Activated gamma-delta T cell treated with anti-CD3 and anti-CD28 coated beads, Interleukin-2, amount 50 U/mL, for 16 hours (primary cell): ENCODE results near the gene C8A.

Experiments
- DNase-seq: peaks from one replicate; pipeline ENCODE4 v3.0.0-alpha.2; 2020; ENCODE audit warnings: low read depth

The C8A gene

DNA sequence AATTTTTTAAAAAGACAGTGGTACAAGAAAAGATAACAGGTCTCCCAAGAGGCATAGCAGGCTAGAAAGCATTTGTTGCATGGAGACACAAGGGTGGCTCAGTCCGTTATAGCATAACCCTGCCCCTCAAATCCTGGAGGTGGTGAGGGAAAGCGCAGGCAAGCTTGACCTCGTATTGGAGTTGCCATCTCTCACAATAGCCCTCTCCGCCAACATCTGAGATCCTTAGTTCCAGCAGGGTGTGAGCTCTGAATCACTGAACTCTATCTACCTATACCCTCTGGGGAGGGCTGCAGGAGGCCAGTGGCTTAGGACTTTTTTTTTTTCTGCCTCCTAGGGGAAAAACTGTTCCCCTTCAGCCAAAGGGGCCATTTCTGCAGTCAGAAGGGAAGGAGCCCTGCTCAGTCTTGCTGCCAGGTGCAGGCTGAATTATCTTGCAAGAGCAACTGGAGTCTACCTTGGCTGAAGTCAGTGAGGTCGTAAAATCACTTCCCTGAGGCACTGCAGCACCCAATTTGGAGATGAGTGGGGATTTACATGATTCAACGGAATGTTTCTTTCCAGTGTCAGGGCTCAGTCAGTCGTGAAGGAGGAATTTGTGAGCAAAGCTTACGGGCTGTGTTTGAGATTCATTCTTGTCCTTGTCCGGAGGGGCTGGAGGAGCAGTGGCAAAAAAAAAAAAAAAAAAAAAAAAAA is 17.2 kb upstream of the C8A start:
- no peak for DNase-seq

- DNase-seq: no peak
These were observed 15.8 kb upstream of the C8A start for GRCh38 chr1:56838759-56839158.

DNA sequence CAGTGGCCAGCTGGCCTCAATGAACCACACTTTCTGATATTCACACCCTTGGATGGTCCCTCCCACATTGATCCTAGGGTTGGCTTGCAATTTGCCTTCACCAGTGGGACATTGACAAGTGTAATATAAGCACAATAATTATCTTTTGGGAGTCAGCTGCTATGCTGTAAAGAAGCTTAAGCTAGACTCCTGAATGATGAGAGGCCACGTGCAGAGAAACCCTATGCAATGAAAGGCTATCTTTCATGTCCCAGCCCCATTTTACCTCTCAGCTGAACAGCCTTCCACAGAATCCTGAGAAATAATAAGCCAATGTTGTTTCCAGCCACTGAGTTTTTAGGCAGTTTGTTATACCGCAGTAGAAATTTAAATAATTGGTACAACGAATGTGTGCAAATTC is 11.1 kb upstream of the C8A start:
- no peak for DNase-seq

DNA sequence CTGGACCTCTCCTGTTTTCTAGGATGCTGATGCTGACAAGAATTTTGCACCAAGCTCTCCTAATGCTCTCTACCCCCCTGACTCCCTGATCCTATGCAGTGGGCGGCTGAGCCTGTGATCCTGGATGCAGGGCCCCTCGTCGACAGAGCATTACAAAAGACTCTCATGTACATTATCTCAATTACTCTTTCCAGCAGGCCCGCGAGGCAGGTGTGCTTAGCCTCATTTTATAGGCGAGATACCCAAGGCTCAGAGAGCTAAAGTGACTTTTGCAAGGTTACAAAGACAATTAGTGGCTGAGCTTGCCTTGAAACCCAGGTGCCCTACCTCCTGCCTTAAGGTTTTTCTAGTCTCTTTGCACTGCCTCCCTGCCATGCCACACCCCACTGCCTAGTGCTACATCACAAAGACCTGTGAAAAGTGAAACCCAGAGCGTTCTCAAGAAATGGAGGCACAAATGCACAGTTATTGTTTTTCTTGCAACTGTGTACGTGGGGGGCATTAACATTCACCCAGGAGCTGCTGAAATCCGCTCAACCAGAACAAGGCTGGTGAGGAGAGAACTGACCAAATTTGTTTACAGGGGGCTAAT is 10.0 kb upstream of the C8A start:
- DNase-seq: no peak

- DNase-seq: no peak
These were observed 9.3 kb upstream of the C8A start for GRCh38 chr1:56845343-56845742.

- DNase-seq: no peak
These were observed 4.8 kb upstream of the C8A start for GRCh38 chr1:56849750-56850149.

- no peak for DNase-seq
These were observed 4.2 kb upstream of the C8A start for GRCh38 chr1:56850411-56850810.

- no peak for DNase-seq
These were observed 3.7 kb upstream of the C8A start for GRCh38 chr1:56850922-56851321.

GRCh38 chr1:56852476-56852875 is 2.1 kb upstream of the C8A start:
- no peak for DNase-seq

- DNase-seq: no peak
These were observed 593 bp downstream of the C8A start for GRCh38 chr1:56855190-56855589.

DNA sequence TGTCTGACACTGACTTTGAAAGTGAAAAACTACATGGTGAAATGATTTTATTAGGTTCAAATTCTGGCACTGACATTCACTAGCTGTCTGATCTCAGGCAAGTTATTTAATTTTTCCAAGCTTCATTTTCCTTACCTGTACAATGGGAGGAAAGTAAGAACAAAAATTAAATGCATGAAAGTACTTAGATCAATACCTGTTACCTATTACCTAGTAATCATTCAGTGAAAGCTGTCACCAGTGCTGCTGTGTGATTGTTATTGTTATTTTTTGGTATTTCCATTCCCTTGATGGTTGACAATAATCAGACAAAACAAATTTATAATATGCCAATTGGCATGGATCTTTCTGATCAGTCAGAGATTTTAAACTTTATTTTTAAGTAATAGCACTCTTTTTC is 1.6 kb downstream of the C8A start:
- no peak for DNase-seq

- no peak for DNase-seq
These were observed 4.7 kb downstream of the C8A start for GRCh38 chr1:56859287-56859686.

DNA sequence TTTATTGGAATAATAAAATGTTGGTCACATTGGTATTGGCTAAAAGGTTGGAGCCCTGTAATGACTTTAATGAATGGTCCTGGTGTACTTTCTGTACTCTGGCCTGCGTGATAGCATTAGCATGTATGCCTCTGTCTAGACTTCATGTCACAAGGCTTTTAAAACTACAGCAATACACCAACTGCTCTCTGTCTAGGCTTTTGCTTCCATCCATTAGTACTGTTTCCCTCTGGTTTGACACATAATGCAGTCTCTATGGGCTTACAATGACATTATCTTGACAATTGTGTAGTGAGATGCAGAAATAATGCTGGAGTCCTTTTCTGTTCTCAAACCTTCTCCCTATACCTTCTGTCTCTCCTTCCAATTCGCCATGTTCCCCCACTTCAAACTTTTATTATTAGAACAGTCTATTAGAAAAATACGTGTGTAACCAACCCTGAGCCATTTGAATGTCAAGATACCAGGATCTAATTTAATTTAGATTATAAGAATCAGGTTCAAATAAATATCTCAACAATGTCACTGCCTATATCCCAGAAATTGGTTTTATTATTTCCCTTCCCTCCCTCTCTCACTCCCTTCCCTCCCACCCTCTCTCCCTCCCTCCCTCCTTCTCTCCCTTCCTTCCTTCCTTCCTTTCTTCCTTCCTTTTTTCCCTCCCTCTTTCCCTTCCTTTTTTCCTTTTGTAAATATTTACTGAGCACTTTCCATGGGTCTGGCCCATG is 8.8 kb downstream of the C8A start:
- DNase-seq: no peak

- DNase-seq: no peak
These were observed 9.8 kb downstream of the C8A start for GRCh38 chr1:56864430-56864829.

- DNase-seq: no peak
These were observed 12.1 kb downstream of the C8A start for GRCh38 chr1:56866656-56867055.

- no peak for DNase-seq
These were observed 12.9 kb downstream of the C8A start for GRCh38 chr1:56867491-56867890.

DNA sequence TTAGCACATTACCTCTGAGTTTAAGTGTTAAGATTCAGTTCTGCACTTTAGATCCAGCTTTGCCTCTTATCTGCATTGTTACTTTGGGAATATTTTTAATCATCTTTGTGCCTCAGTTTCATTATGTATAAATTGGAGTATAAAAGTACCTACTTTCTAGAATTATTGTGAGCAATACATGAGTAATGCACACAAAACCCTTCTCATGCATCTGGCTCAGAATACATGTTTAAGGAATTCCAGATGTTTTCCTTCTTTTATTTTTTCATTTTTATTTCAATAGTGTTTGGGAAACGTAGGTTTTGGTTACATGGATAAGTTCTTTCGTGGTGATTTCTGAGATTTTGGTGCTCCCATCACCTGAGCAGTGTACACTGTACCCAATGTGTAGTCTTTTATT is 14.2 kb downstream of the C8A start:
- DNase-seq: no peak

GRCh38 chr1:56872597-56872996 is 18.0 kb downstream of the C8A start:
- DNase-seq: no peak

- DNase-seq: no peak
These were observed 18.6 kb downstream of the C8A start for GRCh38 chr1:56873213-56873612.

DNA sequence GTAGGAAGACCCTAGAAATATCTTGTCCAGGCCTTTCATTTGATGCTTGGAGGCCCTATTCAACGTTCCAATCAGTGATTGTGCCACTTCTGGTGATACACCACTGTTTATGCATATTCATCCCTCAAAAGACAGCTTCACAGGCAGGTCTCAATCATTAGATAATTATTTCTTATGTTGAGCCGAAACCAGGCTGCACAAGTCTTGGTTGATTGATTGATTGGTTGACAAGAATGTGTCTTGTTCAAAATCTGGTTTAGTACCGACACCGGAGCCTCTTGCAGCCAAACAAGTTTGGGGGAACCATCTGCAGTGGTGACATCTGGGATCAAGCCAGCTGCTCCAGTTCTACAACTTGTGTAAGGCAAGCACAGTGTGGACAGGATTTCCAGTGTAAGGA is 20.1 kb downstream of the C8A start:
- DNase-seq: no peak

DNA sequence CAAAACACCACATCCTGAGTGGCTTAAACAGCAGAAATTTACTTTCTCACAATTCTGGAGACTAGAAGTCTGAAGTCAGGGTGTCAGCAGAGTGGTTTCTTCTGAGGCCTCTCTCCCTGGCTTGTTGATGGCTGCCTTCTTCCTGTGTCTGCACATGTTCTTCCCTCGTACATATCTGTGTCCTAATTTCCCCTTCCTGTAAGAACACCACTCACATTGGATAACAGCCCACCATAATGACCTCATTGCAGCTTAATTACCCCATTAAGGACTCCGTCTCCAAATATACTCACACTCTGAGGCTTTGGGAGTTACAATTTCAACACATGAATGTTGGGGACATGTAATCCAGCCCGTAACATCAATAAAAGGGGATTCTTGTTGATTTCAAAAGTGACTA is 23.4 kb downstream of the C8A start:
- DNase-seq: no peak

DNA sequence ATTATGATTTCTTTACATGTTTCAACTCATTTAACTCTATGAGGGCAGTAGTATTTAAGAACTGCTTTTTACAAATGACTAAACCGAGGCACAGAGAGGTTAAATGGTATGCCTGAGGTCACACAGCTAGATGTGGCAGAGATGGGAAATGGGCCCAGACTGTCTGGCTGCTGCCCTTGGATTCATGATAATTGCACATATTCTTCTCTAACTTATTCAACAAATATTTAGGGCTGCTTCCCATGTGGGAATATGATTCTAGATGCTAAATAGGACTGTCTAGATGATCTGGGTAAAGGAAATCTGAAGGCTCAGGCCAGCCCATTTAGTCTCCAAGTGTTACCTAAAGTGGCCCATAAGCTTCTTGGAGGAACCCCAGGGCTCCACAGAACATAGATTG is 26.2 kb downstream of the C8A start:
- no peak for DNase-seq

GRCh38 chr1:56881417-56881816 is 26.8 kb downstream of the C8A start:
- DNase-seq: no peak

GRCh38 chr1:56890229-56890628 is 35.6 kb downstream of the C8A start:
- no peak for DNase-seq
